Loucy (cell line): ENCODE data around the gene EIF3F.
A peak's percentile ranks its signal among the peaks of the same experiment; 100 is the strongest.
"Not testable (repeated sequence)": the region's sequence is repeated elsewhere in the genome, so short reads cannot be mapped to it uniquely, and the experiment has no call there.

Experiments used
- H2AFZ ChIP-seq: fragments of 200-600 bp; sonication (generic); 2 replicates; pipeline ENCODE4 v1.6.0; 2016; ENCODE audit warnings: antibody characterized with exemption, mild to moderate bottlenecking, low read length, moderate library complexity
- H3F3A ChIP-seq: fragments of 200-600 bp; 2 replicates; pipeline ENCODE4 v1.6.0; 2016; ENCODE audit warnings: antibody characterized with exemption, low read depth, mild to moderate bottlenecking
- H3K27me3 ChIP-seq: fragments of 200-600 bp; sonication (generic); 2 replicates; pipeline ENCODE4 v1.6.1; 2014; ENCODE audit warnings: low read length, mild to moderate bottlenecking; ENCODE audit not compliant: insufficient read depth, poor library complexity, severe bottlenecking
- H3K36me3 ChIP-seq: fragments of 200-600 bp; sonication (generic); 2 replicates; pipeline ENCODE4 v1.6.1; 2016; ENCODE audit warnings: low read length; ENCODE audit not compliant: insufficient read depth
- H3K4me1 ChIP-seq: fragments of 200-600 bp; sonication (generic); 2 replicates; pipeline ENCODE4 v1.5.1; 2014; ENCODE audit warnings: low read length, mild to moderate bottlenecking; ENCODE audit not compliant: insufficient read depth, poor library complexity, severe bottlenecking
- H3K4me2 ChIP-seq: fragments of 200-600 bp; sonication (generic); 2 replicates; pipeline ENCODE4 v1.6.0; 2014; ENCODE audit warnings: antibody characterized with exemption, low read length, low read depth, mild to moderate bottlenecking; ENCODE audit not compliant: poor library complexity, severe bottlenecking
- H3K4me3 ChIP-seq: fragments of 200-600 bp; sonication (generic); 2 replicates; pipeline ENCODE4 v1.5.1; 2014; ENCODE audit warnings: low read length, mild to moderate bottlenecking, mixed read lengths; ENCODE audit not compliant: poor library complexity, severe bottlenecking
- H3K79me2 ChIP-seq: fragments of 200-600 bp; sonication (generic); 2 replicates; pipeline ENCODE4 v1.6.1; 2014; ENCODE audit warnings: low read length; ENCODE audit not compliant: insufficient read depth
- H3K9ac ChIP-seq: fragments of 200-600 bp; sonication (generic); 2 replicates; pipeline ENCODE4 v1.6.0; 2014; ENCODE audit warnings: mild to moderate bottlenecking, low read depth, low read length, moderate library complexity; ENCODE audit not compliant: poor library complexity, severe bottlenecking
- H3K9me2 ChIP-seq: fragments of 200-600 bp; sonication (generic); replicated peaks from 2 replicates; pipeline ENCODE4 v1.6.1; 2016; ENCODE audit warnings: low read depth, low read length, mixed read lengths
- H3K9me3 ChIP-seq: fragments of 200-600 bp; sonication (generic); 2 replicates; pipeline ENCODE4 v1.6.1; 2014; ENCODE audit warnings: mild to moderate bottlenecking, antibody characterized with exemption, low read length, low read depth; ENCODE audit not compliant: insufficient read depth
- H4K20me1 ChIP-seq: fragments of 200-600 bp; sonication (generic); 2 replicates; pipeline ENCODE4 v1.6.0; 2014; ENCODE audit warnings: antibody characterized with exemption, low read length, mild to moderate bottlenecking; ENCODE audit not compliant: insufficient read depth, poor library complexity, severe bottlenecking
- CTCF ChIP-seq: fragments of 200-600 bp; sonication (generic); conservative IDR thresholded peaks from 2 replicates; pipeline ENCODE4 v1.5.1; 2014; ENCODE audit warnings: mild to moderate bottlenecking, antibody characterized with exemption, low read length
- EZH2phosphoT487 ChIP-seq: fragments of 200-600 bp; IDR thresholded peaks from 2 replicates; pipeline ENCODE4 v1.6.1; 2018; ENCODE audit warnings: antibody characterized with exemption, mild to moderate bottlenecking, moderate library complexity, borderline replicate concordance

Gene EIF3F

DNA sequence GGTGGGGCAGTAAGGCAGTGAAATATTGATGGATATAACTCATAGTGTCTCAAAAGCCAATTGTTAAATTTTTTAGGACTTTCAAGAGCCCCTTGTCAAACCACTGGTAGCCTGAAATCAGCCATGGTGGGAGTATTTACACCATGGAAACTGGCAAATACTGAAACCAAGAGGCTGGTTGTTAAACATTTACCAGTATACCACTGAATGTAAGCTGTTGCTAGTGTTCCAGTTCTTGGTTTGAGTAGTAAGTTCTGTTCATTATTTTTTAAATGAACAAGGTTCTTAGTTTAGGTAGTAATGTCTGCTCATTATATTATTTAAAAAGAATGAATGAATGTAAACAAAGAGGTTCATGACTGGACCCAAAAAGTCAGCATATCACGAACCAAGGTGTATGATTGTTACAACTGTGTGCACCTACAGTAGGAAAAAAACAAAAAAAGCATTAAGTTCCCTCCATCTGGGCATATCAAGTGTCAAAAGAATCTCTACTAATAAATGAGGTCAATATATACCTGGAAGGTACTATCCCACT, 4.5 kb upstream of the EIF3F start:
- peaks cover 5% of the 10 kb centered on the region for H3K79me2 ChIP-seq
- H4K20me1 ChIP-seq = peaks cover 2% of the 10 kb centered on the region
- no peaks in the 10 kb centered on the region for H3K9me3 ChIP-seq
- H3K4me3 ChIP-seq = no peak overlapping the region
- H3F3A ChIP-seq = no peaks in the 10 kb centered on the region
- H2AFZ ChIP-seq = no peak overlapping the region
- H3K9me2 ChIP-seq = no peaks in the 10 kb centered on the region
- no peaks in the 10 kb centered on the region for H3K27me3 ChIP-seq
- no peaks in the 10 kb centered on the region for H3K36me3 ChIP-seq
- no peak overlapping the region for H3K9ac ChIP-seq
- TF ChIP-seq EZH2phosphoT487 (no peak), CTCF (no peak)
- no peaks in the 10 kb centered on the region for H3K4me1 ChIP-seq
- no peak overlapping the region for H3K4me2 ChIP-seq

DNA sequence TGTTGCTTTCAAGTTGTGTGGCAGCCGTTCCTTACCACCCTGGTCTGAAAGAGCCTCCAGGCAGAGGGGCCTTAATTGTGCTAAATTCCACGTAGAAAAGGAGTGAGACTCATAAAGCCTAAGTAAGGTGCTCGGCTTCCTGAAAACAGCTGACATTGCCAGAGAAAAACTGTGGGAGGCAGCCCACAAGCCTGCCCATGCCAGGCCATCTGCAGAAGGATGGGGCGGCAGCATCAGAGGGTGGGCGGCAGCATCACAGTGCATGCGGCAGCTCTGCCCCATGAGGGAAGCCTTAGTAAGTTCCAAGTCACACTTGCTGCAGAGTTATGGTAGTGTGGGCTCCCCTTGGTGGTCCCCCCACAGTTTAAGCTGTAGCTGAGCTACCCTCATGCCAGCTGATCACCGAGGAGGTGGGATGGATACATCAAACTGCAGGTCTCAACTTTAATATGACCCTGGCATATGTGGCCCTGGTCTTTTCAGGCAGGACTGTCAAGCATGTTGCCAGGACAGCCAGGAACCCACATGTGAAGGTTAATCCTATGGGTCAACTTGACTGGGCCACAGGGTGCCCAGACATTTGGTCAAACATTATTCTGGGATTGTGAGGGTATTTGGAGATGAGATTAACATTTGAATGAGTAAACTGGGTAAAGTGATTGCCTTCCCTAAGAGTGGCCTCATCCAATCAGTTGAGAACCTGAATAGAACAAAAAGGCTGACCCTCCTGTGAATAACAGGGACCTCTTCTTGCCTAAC, 3.1 kb upstream of the EIF3F start:
- Histone ChIP-seq H4K20me1 (peaks cover 16% of the 10 kb centered on the region), H3K9ac (no peak overlapping the region), H2AFZ (no peak overlapping the region), H3K27me3 (no peaks in the 10 kb centered on the region), H3K4me3 (no peak overlapping the region), H3K9me2 (no peaks in the 10 kb centered on the region), H3K4me2 (no peak overlapping the region), H3K4me1 (peaks cover 11% of the 10 kb centered on the region), H3K79me2 (peaks cover 19% of the 10 kb centered on the region), H3K36me3 (no peaks in the 10 kb centered on the region), H3F3A (no peaks in the 10 kb centered on the region), H3K9me3 (no peaks in the 10 kb centered on the region)
- TF ChIP-seq CTCF (no peak), EZH2phosphoT487 (no peak)

DNA sequence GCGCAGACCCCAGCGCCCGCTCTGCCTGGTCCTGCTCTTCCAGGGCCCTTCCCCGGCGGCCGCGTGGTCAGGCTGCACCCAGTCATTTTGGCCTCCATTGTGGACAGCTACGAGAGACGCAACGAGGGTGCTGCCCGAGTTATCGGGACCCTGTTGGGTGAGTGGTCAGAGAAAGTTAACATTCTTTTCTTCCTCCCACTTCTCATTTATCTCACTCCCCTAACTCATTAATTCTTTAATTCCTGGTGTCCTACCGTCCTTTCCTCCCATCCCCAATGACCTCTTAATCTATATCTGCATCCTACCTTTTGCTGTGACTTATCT, 385 bp downstream of the EIF3F start:
- H3K9me3 ChIP-seq, H3K27me3 ChIP-seq, H2AFZ ChIP-seq, H3K9me2 ChIP-seq, H3F3A ChIP-seq: not testable (repeated sequence)
- Histone ChIP-seq H3K36me3 (peaks cover 14% of the 10 kb centered on the region; the same call in 1 of the 2 replicates), H3K79me2 (peaks cover 49% of the 10 kb centered on the region), H3K4me2 (peak overlapping the region; percentile 99), H3K9ac (peak overlapping the region; percentile 74), H4K20me1 (peaks cover 28% of the 10 kb centered on the region), H3K4me1 (peaks cover 26% of the 10 kb centered on the region), H3K4me3 (peak overlapping the region; percentile 90)
